ENCODE data around the gene DEK. TPM values are rescaled to one million over a fixed set of nuclear protein-coding genes. Genes with fewer than 3 reads are reported as not detected.

Gene DEK
- total and polyA plus RNA-seq, 2 donors, result 71.6 to 204 TPM

Other genes starting within 250 kb of the DEK start
- 0.99 TPM for gene NHLRC1, start 141.9 kb downstream of the DEK start, total RNA-seq
- 2.4 TPM for gene NHLRC1, start 141.9 kb downstream of the DEK start, polyA plus RNA-seq
- gene TPMT, start 109.5 kb downstream of the DEK start, total RNA-seq, result 12.8 TPM
- gene TPMT, start 109.5 kb downstream of the DEK start, polyA plus RNA-seq, result 20.6 TPM
- 14.1 TPM for gene KDM1B, start 109.1 kb downstream of the DEK start, total RNA-seq
- gene KDM1B, start 109.1 kb downstream of the DEK start, polyA plus RNA-seq, result 9.4 TPM
- 6.1 TPM for gene RNF144B, start 122.8 kb upstream of the DEK start, total RNA-seq
- gene RNF144B, start 122.8 kb upstream of the DEK start, polyA plus RNA-seq, result 24.1 TPM